Caco-2 (cell line): ENCODE data around the gene SLC4A3. TPM values are rescaled to one million over a fixed set of nuclear protein-coding genes. Genes with fewer than 3 reads are reported as not detected.

Experiments
- BruUV-seq: library from RNA; stranded (reverse); fragments of 400-500 nt; replicated peaks from 2 replicates; lab custom pipeline; 2021; lab: Mats Ljungman, UMichigan
- CTCF ChIA-PET: fragments of 300-600 bp; sonication (Branson Sonifier 250); formaldehyde crosslinking; loops from one replicate; lab custom pipeline; 2022; ENCODE audit warnings: antibody characterized with exemption; lab: Charles Lee
- POLR2A ChIA-PET: fragments of 300-600 bp; sonication (Branson Sonifier 250); formaldehyde crosslinking; loops from one replicate; lab custom pipeline; 2022; ENCODE audit warnings: antibody characterized with exemption; lab: Charles Lee
- DNase-seq, 2 experiments: peaks; one replicate each; pipeline versions ENCODE4 v3.0.0 to v3.0.0-alpha.2; 2020 to 2022
- H3K27me3 ChIP-seq: replicated peaks from 2 replicates; pipeline ENCODE4 v1.6.0; 2011; ENCODE audit warnings: low read length; ENCODE audit not compliant: control insufficient read depth, insufficient read depth
- H3K36me3 ChIP-seq: 2 replicates; pipeline ENCODE4 v1.5.1; 2011; ENCODE audit warnings: low read length; ENCODE audit not compliant: control insufficient read depth, insufficient read depth
- H3K4me1 ChIP-seq: fragments of 250-450 bp; sonication (Bioruptor Pico); 2 replicates; pipeline ENCODE4 v1.5.1; 2020; ENCODE audit warnings: mild to moderate bottlenecking
- H3K4me3 ChIP-seq: 2 replicates; pipeline ENCODE4 v1.5.1; 2011; ENCODE audit warnings: low read depth, mild to moderate bottlenecking, control low read depth, low read length
- H3K9me3 ChIP-seq: fragments of 250-450 bp; sonication (Bioruptor Pico); 2 replicates; pipeline ENCODE4 v1.5.1; 2020; ENCODE audit warnings: mild to moderate bottlenecking, moderate library complexity
- H3K27ac Mint-ChIP-seq: one replicate; pipeline ENCODE4 v1.8.0; 2022; ENCODE audit warnings: mixed read lengths; ENCODE audit not compliant: unreplicated experiment
- H3K27me3 Mint-ChIP-seq: one replicate; pipeline ENCODE4 v1.8.0; 2022; ENCODE audit warnings: mixed read lengths; ENCODE audit not compliant: insufficient read depth, unreplicated experiment
- H3K36me3 Mint-ChIP-seq: one replicate; pipeline ENCODE4 v1.8.0; 2022; ENCODE audit warnings: mild to moderate bottlenecking, mixed read lengths; ENCODE audit not compliant: insufficient read depth, unreplicated experiment
- H3K4me1 Mint-ChIP-seq: one replicate; pipeline ENCODE4 v1.8.0; 2022; ENCODE audit warnings: low read depth, mixed read lengths; ENCODE audit not compliant: unreplicated experiment
- H3K4me3 Mint-ChIP-seq: one replicate; pipeline ENCODE4 v1.8.0; 2022; ENCODE audit warnings: mild to moderate bottlenecking, moderate library complexity, mixed read lengths; ENCODE audit not compliant: unreplicated experiment
- H3K9me3 Mint-ChIP-seq: one replicate; pipeline ENCODE4 v1.8.0; 2022; ENCODE audit warnings: mixed read lengths; ENCODE audit not compliant: unreplicated experiment
- CTCF ChIP-seq, 2 experiments: fragments of 200-600 bp in 1 of 2; IDR thresholded peaks; 1 replicate in 1 of 2; 2 replicates in 1 of 2; pipeline versions ENCODE4 v1.5.1 to v1.8.0; 2011 to 2022; ENCODE audit warnings: antibody characterized with exemption in 1 of 2, control low read depth in 1 of 2, inconsistent platforms in 1 of 2, low read depth in 1 of 2, low read length in 1 of 2, mild to moderate bottlenecking in 1 of 2, moderate library complexity in 1 of 2; ENCODE audit not compliant: insufficient read depth in 1 of 2, severe bottlenecking in 1 of 2, unreplicated experiment in 1 of 2
- intact Hi-C: fragments of 100-400 bp; cut with micrococcal nuclease; formaldehyde crosslinking; loops from one replicate; pipeline ENCODE4 v1.10.0; 2022; ENCODE audit not compliant: unreplicated experiment
- total RNA-seq: library from RNA; stranded (reverse); gene quantifications from 2 replicates; pipeline ENCODE4 v1.2.3, GENCODE V29; 2022

Gene SLC4A3
- total RNA-seq, 1 experiment from 2014 or later = 6.2 TPM

GRCh38 chr2:219629976-219630695 is 2.7 kb downstream of the SLC4A3 start:
- no peaks in the 10 kb centered on the region for H3K36me3 ChIP-seq
- ChIA-PET POLR2A (no interaction called here), CTCF (no interaction called here)
- no TSS peak for BruUV-seq
- no peak overlapping the region for H3K4me3 ChIP-seq
- H3K4me1 ChIP-seq = no peaks in the 10 kb centered on the region
- no peak overlapping the region for H3K4me3 Mint-ChIP-seq
- H3K36me3 Mint-ChIP-seq = peaks cover 6% of the 10 kb centered on the region
- no peaks in the 10 kb centered on the region for H3K9me3 ChIP-seq
- H3K9me3 Mint-ChIP-seq = no peaks in the 10 kb centered on the region
- no peak for DNase-seq
- no peaks in the 10 kb centered on the region for H3K27me3 Mint-ChIP-seq
- no peaks in the 10 kb centered on the region for H3K27me3 ChIP-seq
- no peak overlapping the region for H3K27ac Mint-ChIP-seq
- no peaks in the 10 kb centered on the region for H3K4me1 Mint-ChIP-seq
- intact Hi-C loops = no loop called here
- no peak for TF ChIP-seq CTCF (IDR thresholded peaks at IDR 0.05; ENCODE audit: insufficient read depth in 1 of 2, low read depth in 1 of 2, low read length in 1 of 2, severe bottlenecking in 1 of 2, unreplicated experiment in 1 of 2)

GRCh38 chr2:219630770-219631405 is 3.5 kb downstream of the SLC4A3 start:
- Histone ChIP-seq H3K27me3 (no peaks in the 10 kb centered on the region), H3K4me1 (no peaks in the 10 kb centered on the region), H3K4me3 (no peak overlapping the region), H3K9me3 (no peaks in the 10 kb centered on the region), H3K36me3 (no peaks in the 10 kb centered on the region)
- peaks cover 6% of the 10 kb centered on the region for H3K36me3 Mint-ChIP-seq
- BruUV-seq = no TSS peak
- intact Hi-C loops = no loop called here
- POLR2A ChIA-PET = no interaction called here
- no peaks in the 10 kb centered on the region for H3K27me3 Mint-ChIP-seq
- no peak overlapping the region for H3K27ac Mint-ChIP-seq
- no peak for TF ChIP-seq CTCF (IDR thresholded peaks at IDR 0.05; ENCODE audit: insufficient read depth in 1 of 2, low read depth in 1 of 2, low read length in 1 of 2, severe bottlenecking in 1 of 2, unreplicated experiment in 1 of 2)
- no peak overlapping the region for H3K4me3 Mint-ChIP-seq
- CTCF ChIA-PET = no interaction called here
- no peak for DNase-seq
- H3K4me1 Mint-ChIP-seq = no peaks in the 10 kb centered on the region
- no peaks in the 10 kb centered on the region for H3K9me3 Mint-ChIP-seq

GRCh38 chr2:219631406-219631891 is 4.0 kb downstream of the SLC4A3 start:
- no peak overlapping the region for H3K27ac Mint-ChIP-seq
- CTCF ChIA-PET = no interaction called here
- no peak for TF ChIP-seq CTCF (IDR thresholded peaks at IDR 0.05; ENCODE audit: insufficient read depth in 1 of 2, low read depth in 1 of 2, low read length in 1 of 2, severe bottlenecking in 1 of 2, unreplicated experiment in 1 of 2)

More at GRCh38 chr2:219631406-219631891, 4.0 kb downstream of the SLC4A3 start:
- intact Hi-C loops = no loop called here
- DNase-seq = no peak
- Histone ChIP-seq H3K4me1 (no peaks in the 10 kb centered on the region), H3K4me3 (no peak overlapping the region), H3K27me3 (no peaks in the 10 kb centered on the region), H3K36me3 (no peaks in the 10 kb centered on the region), H3K9me3 (no peaks in the 10 kb centered on the region)
- Mint-ChIP-seq H3K36me3 (peaks cover 6% of the 10 kb centered on the region), H3K4me1 (no peaks in the 10 kb centered on the region), H3K27me3 (no peaks in the 10 kb centered on the region), H3K9me3 (no peaks in the 10 kb centered on the region), H3K4me3 (no peak overlapping the region)
- BruUV-seq = no TSS peak
- POLR2A ChIA-PET = no interaction called here
